ENCODE results near the gene UBR1. TPM values are rescaled to one million over a fixed set of nuclear protein-coding genes. Genes with fewer than 3 reads are reported as not detected.
"Not testable (repeated sequence)": the region's sequence is repeated elsewhere in the genome, so short reads cannot be mapped to it uniquely, and the experiment has no call there.

Gene UBR1
- total RNA-seq, 2 experiments from 2014 or later: 39.4 to 43.1 TPM

DNA sequence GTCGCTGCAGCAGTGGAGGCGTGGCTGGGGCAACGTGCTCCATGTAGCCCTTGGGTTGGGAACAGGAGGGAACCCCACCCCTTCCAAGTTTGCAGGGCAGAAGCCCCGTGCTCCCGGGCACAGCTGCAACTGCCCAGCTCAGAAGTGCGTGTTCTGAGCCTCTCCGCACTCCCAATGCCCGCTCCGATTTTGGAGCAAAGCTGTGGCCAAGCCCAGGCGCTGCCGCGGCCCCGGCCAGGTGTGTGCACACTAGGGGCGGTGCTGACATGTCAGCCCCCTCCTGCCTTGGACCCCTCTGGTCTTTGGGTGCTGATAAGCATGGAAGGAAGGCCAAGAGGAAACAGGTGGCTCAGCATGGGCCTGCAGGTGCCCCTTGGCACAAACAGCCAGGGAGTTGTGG, 97.7 kb downstream of the UBR1 start:
- H3K27ac Mint-ChIP-seq: no peak overlapping the region
- H3K36me3 Mint-ChIP-seq: peaks cover 57% of the 10 kb centered on the region
- H3K4me1 Mint-ChIP-seq: no peaks in the 10 kb centered on the region
- POLR2A ChIA-PET: no interaction called here
- H3K9me3 Mint-ChIP-seq: no peaks in the 10 kb centered on the region
- H3K27me3 Mint-ChIP-seq: no peaks in the 10 kb centered on the region
- no peak overlapping the region for H3K4me3 Mint-ChIP-seq
- DNase-seq (no peak), ATAC-seq (ENCODE audit: low read depth) (no peak)

- ATAC-seq (ENCODE audit: low read depth): no peak
- Mint-ChIP-seq H3K27me3 (no peaks in the 10 kb centered on the region), H3K36me3 (peaks cover 58% of the 10 kb centered on the region), H3K27ac (no peak overlapping the region), H3K9me3 (no peaks in the 10 kb centered on the region), H3K4me1 (no peaks in the 10 kb centered on the region), H3K4me3 (no peak overlapping the region)
- POLR2A ChIA-PET: no interaction called here
- DNase-seq: no peak
Observed at GRCh38 chr15:43007551-43007950, 98.3 kb downstream of the UBR1 start.

GRCh38 chr15:43006991-43007390, 98.8 kb downstream of the UBR1 start:
- H3K36me3 Mint-ChIP-seq: peaks cover 57% of the 10 kb centered on the region
- H3K9me3 Mint-ChIP-seq: no peaks in the 10 kb centered on the region
- no peaks in the 10 kb centered on the region for H3K4me1 Mint-ChIP-seq
- ATAC-seq (ENCODE audit: low read depth) (no peak), DNase-seq (no peak)
- H3K4me3 Mint-ChIP-seq: no peak overlapping the region
- H3K27ac Mint-ChIP-seq: no peak overlapping the region
- POLR2A ChIA-PET: no interaction called here
- H3K27me3 Mint-ChIP-seq: no peaks in the 10 kb centered on the region

DNA sequence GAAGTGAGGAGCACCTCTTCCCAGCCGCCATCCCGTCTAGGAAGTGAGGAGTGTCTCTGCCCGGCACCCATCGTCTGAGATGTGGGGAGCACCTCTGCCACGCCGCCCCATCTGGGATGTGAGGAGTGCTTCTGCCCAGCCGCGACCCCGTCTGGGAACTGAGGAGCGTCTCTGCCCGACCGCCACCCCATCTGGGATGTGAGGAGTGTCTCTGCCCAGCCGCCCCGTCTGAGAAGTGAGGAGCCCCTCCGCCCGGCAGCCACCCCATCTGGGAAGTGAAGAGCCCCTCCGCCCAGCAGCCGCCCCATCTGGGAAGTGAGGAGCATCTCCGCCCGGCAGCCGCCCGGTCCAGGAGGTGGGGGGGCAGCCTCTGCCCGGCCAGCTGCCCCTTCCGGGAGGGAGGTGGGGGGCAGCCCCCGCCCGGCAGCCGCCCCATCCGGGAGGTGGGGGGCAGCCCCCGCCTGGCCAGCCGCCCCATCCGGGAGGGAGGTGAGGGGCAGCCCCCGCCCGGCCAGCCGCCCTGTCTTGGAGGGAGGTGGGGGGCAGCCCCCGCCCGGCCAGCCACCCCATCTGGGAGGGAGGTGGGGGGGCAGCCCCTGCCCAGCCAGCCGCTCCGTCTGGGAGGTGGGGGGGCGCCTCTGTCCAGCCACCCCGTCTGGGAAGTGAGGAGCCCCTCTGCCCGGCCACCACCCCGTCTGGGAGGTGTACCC, 100.8 kb downstream of the UBR1 start:
- H3K27me3 Mint-ChIP-seq; DNase-seq; H3K4me1 Mint-ChIP-seq; H3K27ac Mint-ChIP-seq; H3K9me3 Mint-ChIP-seq; H3K4me3 Mint-ChIP-seq; ATAC-seq (ENCODE audit: low read depth); POLR2A ChIA-PET: not testable (repeated sequence)
- peaks cover 43% of the 10 kb centered on the region for H3K36me3 Mint-ChIP-seq

DNA sequence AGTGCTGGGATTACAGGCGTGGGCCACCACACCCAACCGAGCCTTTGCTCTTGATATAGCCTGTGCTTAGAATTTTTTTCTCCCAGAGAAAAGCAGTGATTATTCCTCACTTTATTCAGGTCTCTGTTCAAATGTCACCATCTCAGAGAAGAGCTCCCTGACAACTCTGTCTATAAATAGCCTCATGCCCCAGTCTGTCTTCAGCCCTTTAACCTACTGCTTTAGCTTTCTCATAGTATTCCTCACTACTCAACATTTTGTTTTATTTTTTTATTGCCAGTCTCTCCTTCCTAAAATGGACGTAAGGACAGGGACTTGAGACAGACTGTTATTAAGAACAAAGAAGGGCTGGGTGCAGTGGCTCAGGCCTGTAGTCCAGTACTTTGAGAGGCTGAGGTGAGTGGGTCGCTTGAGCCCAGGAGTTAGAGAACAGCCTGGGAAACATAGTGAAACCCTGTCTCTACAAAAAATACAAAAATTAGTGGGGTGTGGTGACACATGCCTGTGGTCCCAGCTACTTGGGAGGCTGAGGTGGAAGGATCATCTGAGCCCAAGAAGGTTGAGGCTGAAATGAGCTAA, 106.5 kb downstream of the UBR1 start:
- H3K27ac Mint-ChIP-seq: no peak overlapping the region
- peaks cover 24% of the 10 kb centered on the region for H3K36me3 Mint-ChIP-seq
- H3K27me3 Mint-ChIP-seq: no peaks in the 10 kb centered on the region
- peaks cover 8% of the 10 kb centered on the region for H3K4me1 Mint-ChIP-seq
- POLR2A ChIA-PET: no interaction called here
- no peak overlapping the region for H3K4me3 Mint-ChIP-seq
- H3K9me3 Mint-ChIP-seq: no peaks in the 10 kb centered on the region
- DNase-seq: no peak
- no peak for ATAC-seq (ENCODE audit: low read depth)

DNA sequence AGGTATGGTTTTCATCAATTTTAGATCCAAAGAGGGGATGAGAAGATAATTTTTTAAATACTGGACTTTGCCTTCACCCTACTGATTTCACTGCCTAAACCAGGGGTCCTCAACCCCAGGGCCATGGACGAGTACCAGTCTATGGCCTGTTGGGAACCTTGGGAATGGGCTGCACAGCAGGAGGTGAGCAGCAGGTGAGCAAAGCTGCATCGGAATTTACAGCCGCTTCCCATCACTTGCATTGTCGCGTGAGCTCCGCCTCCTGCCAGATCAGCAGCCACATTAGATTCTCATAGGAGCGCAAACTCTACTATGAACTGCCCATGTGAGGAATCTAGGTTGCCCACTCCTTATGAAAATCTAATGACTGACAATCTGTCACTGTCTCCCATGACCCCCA, 109.0 kb downstream of the UBR1 start:
- Mint-ChIP-seq H3K36me3 (peaks cover 19% of the 10 kb centered on the region), H3K4me3 (no peak overlapping the region), H3K9me3 (no peaks in the 10 kb centered on the region), H3K4me1 (peaks cover 8% of the 10 kb centered on the region), H3K27me3 (no peaks in the 10 kb centered on the region), H3K27ac (no peak overlapping the region)
- POLR2A ChIA-PET: no interaction called here
- no peak for DNase-seq
- ATAC-seq (ENCODE audit: low read depth): no peak

DNA sequence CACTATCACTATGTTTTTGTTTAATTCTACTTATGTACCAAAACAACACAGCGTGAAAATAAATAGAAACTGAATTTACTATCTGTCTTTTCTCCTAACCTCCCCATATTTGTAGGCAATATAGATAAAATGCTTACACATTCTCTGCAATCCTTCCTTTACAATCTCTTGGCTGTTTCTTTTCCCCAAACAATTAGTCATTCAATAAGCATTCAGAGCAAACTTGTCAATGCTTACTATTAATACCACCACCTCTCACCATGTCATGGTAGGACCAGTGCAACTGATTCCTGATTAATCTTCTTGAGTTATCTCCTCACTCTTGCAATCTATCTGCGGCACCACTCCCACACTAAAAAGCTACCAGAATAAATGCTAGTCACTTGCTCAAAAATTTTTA, 111.3 kb downstream of the UBR1 start:
- Mint-ChIP-seq H3K9me3 (no peaks in the 10 kb centered on the region), H3K27ac (no peak overlapping the region), H3K4me3 (no peak overlapping the region), H3K4me1 (peaks cover 8% of the 10 kb centered on the region), H3K27me3 (no peaks in the 10 kb centered on the region), H3K36me3 (peaks cover 24% of the 10 kb centered on the region)
- DNase-seq (no peak), ATAC-seq (ENCODE audit: low read depth) (no peak)
- POLR2A ChIA-PET: no interaction called here

DNA sequence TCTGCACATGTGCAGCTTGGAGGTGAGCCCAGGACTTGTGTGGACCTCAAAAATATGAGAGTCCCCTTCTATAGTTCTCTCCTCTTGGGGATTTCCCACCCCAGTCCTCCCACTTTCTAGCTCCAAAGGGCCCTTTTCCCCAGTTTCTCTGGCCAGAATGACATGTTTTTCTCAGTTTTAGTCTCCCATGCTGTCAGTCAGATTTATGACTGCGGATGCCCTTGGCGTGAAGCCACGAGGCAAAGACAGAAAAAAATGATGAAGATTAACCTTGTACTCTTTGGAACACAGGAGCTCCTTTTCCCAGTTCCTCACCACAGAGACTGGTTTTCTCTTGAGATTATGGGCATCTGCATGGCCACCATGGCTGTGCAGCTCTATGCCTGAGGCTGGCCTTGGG, 113.2 kb downstream of the UBR1 start:
- Mint-ChIP-seq H3K4me3 (no peak overlapping the region), H3K9me3 (no peaks in the 10 kb centered on the region), H3K27me3 (no peaks in the 10 kb centered on the region), H3K36me3 (peaks cover 29% of the 10 kb centered on the region), H3K27ac (no peak overlapping the region), H3K4me1 (peaks cover 8% of the 10 kb centered on the region)
- no peak for ATAC-seq (ENCODE audit: low read depth)
- POLR2A ChIA-PET: no interaction called here
- no peak for DNase-seq

- Mint-ChIP-seq H3K27me3 (no peaks in the 10 kb centered on the region), H3K36me3 (peaks cover 17% of the 10 kb centered on the region), H3K4me3 (no peak overlapping the region), H3K9me3 (no peaks in the 10 kb centered on the region), H3K4me1 (no peaks in the 10 kb centered on the region), H3K27ac (no peak overlapping the region)
- no peak for DNase-seq
- no peak for ATAC-seq (ENCODE audit: low read depth)
- POLR2A ChIA-PET: no interaction called here
Observed at GRCh38 chr15:42986693-42987342, 119.0 kb downstream of the UBR1 start.

GRCh38 chr15:42984493-42985034, 121.3 kb downstream of the UBR1 start:
- ATAC-seq (ENCODE audit: low read depth) (no peak), DNase-seq (no peak)
- Mint-ChIP-seq H3K4me1 (no peaks in the 10 kb centered on the region), H3K27ac (no peak overlapping the region), H3K36me3 (peaks cover 19% of the 10 kb centered on the region), H3K9me3 (no peaks in the 10 kb centered on the region), H3K27me3 (no peaks in the 10 kb centered on the region), H3K4me3 (no peak overlapping the region)
- POLR2A ChIA-PET: no interaction called here

DNA sequence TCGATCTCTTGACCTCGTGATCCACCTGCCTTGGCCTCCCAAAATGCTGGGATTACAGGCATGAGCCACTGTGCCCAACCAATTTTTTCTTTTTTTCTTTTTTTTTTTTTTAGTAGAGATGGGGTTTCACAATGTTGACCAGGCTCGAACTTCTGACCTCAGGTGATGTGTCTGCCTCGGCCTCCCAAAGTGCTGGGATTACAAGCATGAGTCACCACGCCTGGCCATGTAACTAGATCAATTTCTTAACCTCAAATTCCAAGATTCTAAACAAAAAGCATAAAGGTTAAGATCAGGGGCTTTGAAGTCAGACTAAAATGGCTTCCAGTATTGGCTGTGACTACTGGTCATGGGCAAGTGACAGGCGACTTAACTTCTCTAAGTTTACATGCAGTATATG, 126.7 kb downstream of the UBR1 start:
- POLR2A ChIA-PET, H3K27ac Mint-ChIP-seq, H3K4me1 Mint-ChIP-seq: not testable (repeated sequence)

DNA sequence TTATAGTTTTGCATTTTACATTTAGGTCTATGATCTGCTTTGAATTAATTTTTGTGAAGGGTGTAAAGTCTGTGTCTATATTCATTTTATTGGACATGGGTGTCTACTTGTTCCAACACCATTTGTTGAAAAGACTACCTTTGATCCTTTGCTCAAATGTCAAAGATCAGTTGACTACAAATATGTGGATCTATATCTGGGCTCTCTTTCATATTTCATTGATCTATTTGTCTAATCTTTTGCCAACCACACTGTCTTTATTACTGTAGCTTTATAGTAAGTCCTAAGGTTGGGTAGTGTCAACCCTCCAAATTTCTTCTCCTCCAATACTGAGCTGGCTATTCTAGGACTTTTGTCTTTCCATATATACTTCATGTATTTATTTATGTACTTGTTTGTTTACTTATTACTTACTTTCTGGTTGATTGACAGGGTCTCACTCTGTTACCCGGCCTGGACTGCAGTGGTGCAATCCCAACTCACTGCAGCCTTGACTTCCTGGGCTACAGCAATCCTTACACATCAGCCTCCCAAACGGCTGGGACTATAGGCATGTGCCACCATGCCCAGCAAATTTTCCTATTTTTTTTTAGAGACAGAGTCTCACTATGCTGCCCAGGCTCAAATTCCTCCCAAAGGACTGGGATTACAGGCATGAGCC, 131.5 kb downstream of the UBR1 start:
- no peaks in the 10 kb centered on the region for H3K27me3 Mint-ChIP-seq
- DNase-seq: no peak
- ATAC-seq (ENCODE audit: low read depth): no peak
- no peaks in the 10 kb centered on the region for H3K4me1 Mint-ChIP-seq
- peaks cover 64% of the 10 kb centered on the region for H3K36me3 Mint-ChIP-seq
- H3K9me3 Mint-ChIP-seq: no peaks in the 10 kb centered on the region
- no peak overlapping the region for H3K4me3 Mint-ChIP-seq
- POLR2A ChIA-PET: no interaction called here
- no peak overlapping the region for H3K27ac Mint-ChIP-seq

More for the DNA sequence above, 126.7 kb downstream of the UBR1 start:
- H3K36me3 Mint-ChIP-seq: peaks cover 34% of the 10 kb centered on the region
- H3K27me3 Mint-ChIP-seq; DNase-seq; H3K9me3 Mint-ChIP-seq; H3K4me3 Mint-ChIP-seq; ATAC-seq (ENCODE audit: low read depth): not testable (repeated sequence)

DNA sequence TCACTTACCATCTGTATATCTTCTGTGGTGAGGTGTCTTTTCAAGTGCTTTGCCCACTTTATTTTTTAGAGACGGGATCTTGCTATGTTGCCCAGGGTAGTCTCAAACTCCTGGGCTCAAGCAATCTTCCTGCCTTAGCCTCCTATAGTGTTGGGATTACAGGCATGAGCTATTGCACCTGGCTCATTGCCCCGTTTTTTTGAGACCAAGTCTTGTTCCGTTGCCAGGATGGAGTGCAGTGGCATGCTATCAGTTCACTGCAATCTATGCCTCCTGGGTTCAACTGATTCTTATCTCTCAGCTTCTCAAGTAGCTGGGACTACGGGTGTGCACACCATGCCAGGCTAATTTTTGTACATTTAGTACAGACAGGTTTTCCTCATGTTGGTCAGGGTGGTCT, 132.7 kb downstream of the UBR1 start:
- H3K4me3 Mint-ChIP-seq: no peak overlapping the region
- no peak overlapping the region for H3K27ac Mint-ChIP-seq
- H3K27me3 Mint-ChIP-seq: no peaks in the 10 kb centered on the region
- POLR2A ChIA-PET: no interaction called here
- no peaks in the 10 kb centered on the region for H3K4me1 Mint-ChIP-seq
- no peak for DNase-seq
- H3K36me3 Mint-ChIP-seq: peaks cover 72% of the 10 kb centered on the region
- ATAC-seq (ENCODE audit: low read depth): no peak
- peaks cover 4% of the 10 kb centered on the region for H3K9me3 Mint-ChIP-seq

GRCh38 chr15:42971830-42972229, 134.0 kb downstream of the UBR1 start:
- Mint-ChIP-seq H3K4me1 (no peaks in the 10 kb centered on the region), H3K27ac (no peak overlapping the region), H3K27me3 (no peaks in the 10 kb centered on the region), H3K36me3 (peaks cover 72% of the 10 kb centered on the region), H3K4me3 (no peak overlapping the region), H3K9me3 (peaks cover 4% of the 10 kb centered on the region)
- DNase-seq (no peak), ATAC-seq (ENCODE audit: low read depth) (no peak)
- POLR2A ChIA-PET: no interaction called here
